Sigmoid colon (tissue), 4 donors: ENCODE data around the gene PRMT5.

Experiments used
- POLR2A ChIP-seq, 2 donors: fragments of 450-650 bp; IDR thresholded peaks; one replicate each; pipeline ENCODE4 v1.6.1; 2016; ENCODE audit warnings: antibody characterized with exemption in 2 of 2, mild to moderate bottlenecking in 2 of 2, moderate library complexity in 2 of 2
- POLR2AphosphoS5 ChIP-seq, 4 donors: sonication (generic); formaldehyde crosslinking; IDR thresholded peaks; one replicate each; pipeline ENCODE4 v1.6.1; 2017; ENCODE audit warnings: antibody characterized with exemption in 4 of 4
- TF ChIP-seq, protein P1 (sequence below), 4 experiments: fragments of 450-650 bp in 3 of 4; fragments of 200-600 bp in 1 of 4; IDR thresholded peaks; one replicate each; pipeline ENCODE4 v1.5.1; 2016 to 2019; ENCODE audit warnings: antibody characterized with exemption in 4 of 4, mild to moderate bottlenecking in 3 of 4, moderate library complexity in 2 of 4

DNA sequence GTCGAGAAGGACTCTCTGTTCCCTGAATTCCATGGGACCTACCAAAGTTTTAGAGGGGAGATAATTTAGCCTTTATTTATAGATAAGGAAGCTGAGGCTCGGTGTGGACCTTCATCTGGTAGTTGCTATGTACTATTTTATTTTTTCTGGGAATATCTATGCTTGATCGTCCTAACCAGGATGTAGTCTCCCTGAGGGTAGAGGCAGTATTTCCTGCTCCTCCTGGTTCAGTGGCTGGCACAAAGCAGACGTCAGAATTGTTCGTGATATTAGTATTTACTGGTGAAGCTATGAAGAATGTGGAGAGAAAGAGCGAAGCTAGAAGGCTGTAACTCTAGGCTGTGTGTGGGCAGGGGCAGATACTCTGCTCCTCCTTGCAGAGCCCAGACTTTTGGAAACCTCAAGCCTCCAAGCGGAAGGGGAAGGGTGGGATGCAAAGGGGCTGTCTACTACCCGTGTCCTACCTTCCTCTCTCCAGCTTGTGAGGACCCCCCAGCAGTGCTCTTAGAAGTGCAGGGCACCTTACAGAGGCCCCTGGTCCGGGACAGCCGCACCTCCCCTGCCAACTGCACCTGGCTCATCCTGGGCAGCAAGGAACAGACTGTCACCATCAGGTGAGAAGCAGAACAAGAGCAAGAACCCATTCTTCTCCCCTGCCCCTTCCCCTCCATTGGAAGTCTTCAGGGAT lies 56.2 kb downstream of the PRMT5 start:
- TF ChIP-seq, protein P1, sequence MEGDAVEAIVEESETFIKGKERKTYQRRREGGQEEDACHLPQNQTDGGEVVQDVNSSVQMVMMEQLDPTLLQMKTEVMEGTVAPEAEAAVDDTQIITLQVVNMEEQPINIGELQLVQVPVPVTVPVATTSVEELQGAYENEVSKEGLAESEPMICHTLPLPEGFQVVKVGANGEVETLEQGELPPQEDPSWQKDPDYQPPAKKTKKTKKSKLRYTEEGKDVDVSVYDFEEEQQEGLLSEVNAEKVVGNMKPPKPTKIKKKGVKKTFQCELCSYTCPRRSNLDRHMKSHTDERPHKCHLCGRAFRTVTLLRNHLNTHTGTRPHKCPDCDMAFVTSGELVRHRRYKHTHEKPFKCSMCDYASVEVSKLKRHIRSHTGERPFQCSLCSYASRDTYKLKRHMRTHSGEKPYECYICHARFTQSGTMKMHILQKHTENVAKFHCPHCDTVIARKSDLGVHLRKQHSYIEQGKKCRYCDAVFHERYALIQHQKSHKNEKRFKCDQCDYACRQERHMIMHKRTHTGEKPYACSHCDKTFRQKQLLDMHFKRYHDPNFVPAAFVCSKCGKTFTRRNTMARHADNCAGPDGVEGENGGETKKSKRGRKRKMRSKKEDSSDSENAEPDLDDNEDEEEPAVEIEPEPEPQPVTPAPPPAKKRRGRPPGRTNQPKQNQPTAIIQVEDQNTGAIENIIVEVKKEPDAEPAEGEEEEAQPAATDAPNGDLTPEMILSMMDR (IDR thresholded peaks at IDR 0.05) = peak in 1 of 4 experiments; percentile 34
- TF ChIP-seq POLR2AphosphoS5 (IDR thresholded peaks at IDR 0.05) (no peak), POLR2A (IDR thresholded peaks at IDR 0.05) (no peak)
